DMS53 treated with DMSO at 0.1 percent for 48 hours (cell line): Measurements from ENCODE around the gene FHIP1A.
"Not testable (repeated sequence)": the region's sequence is repeated elsewhere in the genome, so short reads cannot be mapped to it uniquely, and the experiment has no call there.

Experiments
- DNase-seq: peaks from one replicate; lab custom pipeline; 2025; ENCODE audit not compliant: unreplicated experiment; lab: John Stamatoyannopoulos, UW

FHIP1A gene

GRCh38 chr4:151408630-151409469 is at the start of gene FHIP1A:
Gene FHIP1A, plus strand, starts transcription at chr4:151409176. Its CDS starts 157,084 bp downstream, at chr4:151566260.
- DNase-seq: peak; percentile 74

- no peak for DNase-seq
These were observed 49.4 kb upstream of the FHIP1A start for GRCh38 chr4:151359576-151359975.

- DNase-seq: no peak
These were observed 47.9 kb upstream of the FHIP1A start for GRCh38 chr4:151361126-151361525.

GRCh38 chr4:151361966-151362365 is 47.0 kb upstream of the FHIP1A start:
- DNase-seq: no peak

- peak; percentile 41 for DNase-seq
These were observed 46.4 kb upstream of the FHIP1A start for GRCh38 chr4:151362404-151363164.

GRCh38 chr4:151376540-151376939 is 32.4 kb upstream of the FHIP1A start:
- DNase-seq: no peak

- no peak for DNase-seq
These were observed 19.7 kb upstream of the FHIP1A start for GRCh38 chr4:151389311-151389710.

- not testable (repeated sequence) for DNase-seq
These were observed 19.2 kb upstream of the FHIP1A start for GRCh38 chr4:151389799-151390198.

GRCh38 chr4:151395873-151396272 is 13.1 kb upstream of the FHIP1A start:
- no peak for DNase-seq

- no peak for DNase-seq
These were observed 8.6 kb upstream of the FHIP1A start for GRCh38 chr4:151400343-151400742.

GRCh38 chr4:151401739-151402138 is 7.2 kb upstream of the FHIP1A start:
- DNase-seq: no peak

GRCh38 chr4:151402145-151402865 is 6.7 kb upstream of the FHIP1A start:
- DNase-seq: no peak

GRCh38 chr4:151403656-151404055 is 5.3 kb upstream of the FHIP1A start:
- no peak for DNase-seq

- not testable (repeated sequence) for DNase-seq
These were observed 4.2 kb upstream of the FHIP1A start for GRCh38 chr4:151404802-151405201.

- no peak for DNase-seq
These were observed 2.0 kb upstream of the FHIP1A start for GRCh38 chr4:151407018-151407417.

- DNase-seq: peak; percentile 13
These were observed 1.3 kb upstream of the FHIP1A start for GRCh38 chr4:151407466-151408379.

GRCh38 chr4:151408380-151408629 is 671 bp upstream of the FHIP1A start:
- DNase-seq: no peak

GRCh38 chr4:151409470-151410313 is 716 bp downstream of the FHIP1A start:
- no peak for DNase-seq

- no peak for DNase-seq
These were observed 7.0 kb downstream of the FHIP1A start for GRCh38 chr4:151415978-151416377.

GRCh38 chr4:151417164-151417571 is 8.2 kb downstream of the FHIP1A start:
- DNase-seq: no peak
